Caco-2 (cell line): ENCODE data around the gene NKX3-2. TPM values are rescaled to one million over a fixed set of nuclear protein-coding genes. Genes with fewer than 3 reads are reported as not detected.

Experiments
- BruUV-seq: library from RNA; stranded (reverse); fragments of 400-500 nt; replicated peaks from 2 replicates; lab custom pipeline; 2021; lab: Mats Ljungman, UMichigan
- CTCF ChIA-PET: fragments of 300-600 bp; sonication (Branson Sonifier 250); formaldehyde crosslinking; loops from one replicate; lab custom pipeline; 2022; ENCODE audit warnings: antibody characterized with exemption; lab: Charles Lee
- POLR2A ChIA-PET: fragments of 300-600 bp; sonication (Branson Sonifier 250); formaldehyde crosslinking; loops from one replicate; lab custom pipeline; 2022; ENCODE audit warnings: antibody characterized with exemption; lab: Charles Lee
- DNase-seq, 2 experiments: peaks; one replicate each; pipeline versions ENCODE4 v3.0.0 to v3.0.0-alpha.2; 2020 to 2022
- H3K27me3 ChIP-seq: replicated peaks from 2 replicates; pipeline ENCODE4 v1.6.0; 2011; ENCODE audit warnings: low read length; ENCODE audit not compliant: control insufficient read depth, insufficient read depth
- H3K36me3 ChIP-seq: 2 replicates; pipeline ENCODE4 v1.5.1; 2011; ENCODE audit warnings: low read length; ENCODE audit not compliant: control insufficient read depth, insufficient read depth
- H3K4me1 ChIP-seq: fragments of 250-450 bp; sonication (Bioruptor Pico); 2 replicates; pipeline ENCODE4 v1.5.1; 2020; ENCODE audit warnings: mild to moderate bottlenecking
- H3K4me3 ChIP-seq: 2 replicates; pipeline ENCODE4 v1.5.1; 2011; ENCODE audit warnings: low read depth, mild to moderate bottlenecking, control low read depth, low read length
- H3K9me3 ChIP-seq: fragments of 250-450 bp; sonication (Bioruptor Pico); 2 replicates; pipeline ENCODE4 v1.5.1; 2020; ENCODE audit warnings: mild to moderate bottlenecking, moderate library complexity
- H3K27ac Mint-ChIP-seq: one replicate; pipeline ENCODE4 v1.8.0; 2022; ENCODE audit warnings: mixed read lengths; ENCODE audit not compliant: unreplicated experiment
- H3K27me3 Mint-ChIP-seq: one replicate; pipeline ENCODE4 v1.8.0; 2022; ENCODE audit warnings: mixed read lengths; ENCODE audit not compliant: insufficient read depth, unreplicated experiment
- H3K36me3 Mint-ChIP-seq: one replicate; pipeline ENCODE4 v1.8.0; 2022; ENCODE audit warnings: mild to moderate bottlenecking, mixed read lengths; ENCODE audit not compliant: insufficient read depth, unreplicated experiment
- H3K4me1 Mint-ChIP-seq: one replicate; pipeline ENCODE4 v1.8.0; 2022; ENCODE audit warnings: low read depth, mixed read lengths; ENCODE audit not compliant: unreplicated experiment
- H3K4me3 Mint-ChIP-seq: one replicate; pipeline ENCODE4 v1.8.0; 2022; ENCODE audit warnings: mild to moderate bottlenecking, moderate library complexity, mixed read lengths; ENCODE audit not compliant: unreplicated experiment
- H3K9me3 Mint-ChIP-seq: one replicate; pipeline ENCODE4 v1.8.0; 2022; ENCODE audit warnings: mixed read lengths; ENCODE audit not compliant: unreplicated experiment
- CTCF ChIP-seq, 2 experiments: fragments of 200-600 bp in 1 of 2; IDR thresholded peaks; 1 replicate in 1 of 2; 2 replicates in 1 of 2; pipeline versions ENCODE4 v1.5.1 to v1.8.0; 2011 to 2022; ENCODE audit warnings: antibody characterized with exemption in 1 of 2, control low read depth in 1 of 2, inconsistent platforms in 1 of 2, low read depth in 1 of 2, low read length in 1 of 2, mild to moderate bottlenecking in 1 of 2, moderate library complexity in 1 of 2; ENCODE audit not compliant: insufficient read depth in 1 of 2, severe bottlenecking in 1 of 2, unreplicated experiment in 1 of 2
- intact Hi-C: fragments of 100-400 bp; cut with micrococcal nuclease; formaldehyde crosslinking; loops from one replicate; pipeline ENCODE4 v1.10.0; 2022; ENCODE audit not compliant: unreplicated experiment
- total RNA-seq: library from RNA; stranded (reverse); gene quantifications from 2 replicates; pipeline ENCODE4 v1.2.3, GENCODE V29; 2022

The NKX3-2 gene
- total RNA-seq, 1 experiment from 2014 or later, result 2.4 TPM

GRCh38 chr4:13529128-13529919 lies 15.0 kb downstream of the NKX3-2 start:
- no peaks in the 10 kb centered on the region for H3K4me1 Mint-ChIP-seq

GRCh38 chr4:13528821-13529127 lies 15.5 kb downstream of the NKX3-2 start:
- POLR2A ChIA-PET, result no interaction called here
- H3K27ac Mint-ChIP-seq, result no peak overlapping the region
- no peaks in the 10 kb centered on the region for H3K36me3 Mint-ChIP-seq
- H3K4me1 ChIP-seq, result no peaks in the 10 kb centered on the region
- no peaks in the 10 kb centered on the region for H3K4me1 Mint-ChIP-seq
- DNase-seq, result no peak
- H3K27me3 Mint-ChIP-seq, result no peaks in the 10 kb centered on the region
- H3K27me3 ChIP-seq, result no peaks in the 10 kb centered on the region
- no TSS peak for BruUV-seq
- CTCF ChIA-PET, result no interaction called here
- TF ChIP-seq CTCF (IDR thresholded peaks at IDR 0.05; ENCODE audit: insufficient read depth in 1 of 2, low read depth in 1 of 2, low read length in 1 of 2, severe bottlenecking in 1 of 2, unreplicated experiment in 1 of 2), result no peak
- intact Hi-C loops, result no loop called here
- H3K9me3 Mint-ChIP-seq, result no peaks in the 10 kb centered on the region
- H3K9me3 ChIP-seq, result no peaks in the 10 kb centered on the region
- no peak overlapping the region for H3K4me3 ChIP-seq
- H3K4me3 Mint-ChIP-seq, result no peak overlapping the region
- H3K36me3 ChIP-seq, result no peaks in the 10 kb centered on the region

More at GRCh38 chr4:13529128-13529919, 15.0 kb downstream of the NKX3-2 start:
- no peaks in the 10 kb centered on the region for H3K36me3 Mint-ChIP-seq
- Histone ChIP-seq H3K36me3 (no peaks in the 10 kb centered on the region), H3K27me3 (no peaks in the 10 kb centered on the region), H3K4me1 (no peaks in the 10 kb centered on the region), H3K9me3 (no peaks in the 10 kb centered on the region), H3K4me3 (no peak overlapping the region)
- no TSS peak for BruUV-seq
- CTCF ChIA-PET, result no interaction called here
- intact Hi-C loops, result no loop called here
- no peaks in the 10 kb centered on the region for H3K27me3 Mint-ChIP-seq
- no peak for DNase-seq
- POLR2A ChIA-PET, result no interaction called here
- H3K9me3 Mint-ChIP-seq, result no peaks in the 10 kb centered on the region
- H3K4me3 Mint-ChIP-seq, result no peak overlapping the region
- TF ChIP-seq CTCF (IDR thresholded peaks at IDR 0.05; ENCODE audit: insufficient read depth in 1 of 2, low read depth in 1 of 2, low read length in 1 of 2, severe bottlenecking in 1 of 2, unreplicated experiment in 1 of 2), result no peak
- H3K27ac Mint-ChIP-seq, result no peak overlapping the region

- H3K36me3 Mint-ChIP-seq, result no peaks in the 10 kb centered on the region
- no peaks in the 10 kb centered on the region for H3K4me1 Mint-ChIP-seq
- H3K9me3 Mint-ChIP-seq, result no peaks in the 10 kb centered on the region
- Histone ChIP-seq H3K4me3 (no peak overlapping the region), H3K4me1 (no peaks in the 10 kb centered on the region), H3K27me3 (no peaks in the 10 kb centered on the region), H3K9me3 (no peaks in the 10 kb centered on the region), H3K36me3 (no peaks in the 10 kb centered on the region)
- no peaks in the 10 kb centered on the region for H3K27me3 Mint-ChIP-seq
- intact Hi-C loops, result no loop called here
- ChIA-PET CTCF (no interaction called here), POLR2A (no interaction called here)
- H3K4me3 Mint-ChIP-seq, result no peak overlapping the region
- no peak for TF ChIP-seq CTCF (IDR thresholded peaks at IDR 0.05; ENCODE audit: insufficient read depth in 1 of 2, low read depth in 1 of 2, low read length in 1 of 2, severe bottlenecking in 1 of 2, unreplicated experiment in 1 of 2)
- BruUV-seq, result no TSS peak
- no peak overlapping the region for H3K27ac Mint-ChIP-seq
- DNase-seq, result no peak
These were observed 16.1 kb downstream of the NKX3-2 start for GRCh38 chr4:13527981-13528820.
